Fibroblast of pulmonary artery (primary cell): ENCODE measurements around the gene SIGLEC5.

Source experiments
- DNase-seq: peaks from one replicate; pipeline ENCODE4 v3.0.0-alpha.2; 2010; ENCODE audit warnings: low read depth
- H3K4me3 ChIP-seq: replicated peaks from 2 replicates; pipeline ENCODE4 v1.5.1; 2011; ENCODE audit warnings: low read depth, mild to moderate bottlenecking, control low read depth, low read length, moderate library complexity
- CTCF ChIP-seq: IDR thresholded peaks from 2 replicates; pipeline ENCODE4 v1.5.1; 2011; ENCODE audit warnings: mild to moderate bottlenecking, control low read depth, low read length, inconsistent platforms; ENCODE audit errors: missing control alignments

The SIGLEC5 gene

GRCh38 chr19:51627491-51628138 lies 2.6 kb downstream of the SIGLEC5 start:
- H3K4me3 ChIP-seq = no peak overlapping the region
- DNase-seq = no peak
- TF ChIP-seq CTCF = no peak

- no peak for DNase-seq
- no peak for TF ChIP-seq CTCF
- no peak overlapping the region for H3K4me3 ChIP-seq
These were observed 3.5 kb downstream of the SIGLEC5 start for GRCh38 chr19:51626675-51627074.

GRCh38 chr19:51621178-51621577 lies 9.0 kb downstream of the SIGLEC5 start:
- TF ChIP-seq CTCF = no peak
- no peak overlapping the region for H3K4me3 ChIP-seq
- no peak for DNase-seq

- TF ChIP-seq CTCF = no peak
- DNase-seq = no peak
- no peak overlapping the region for H3K4me3 ChIP-seq
These were observed 14.2 kb downstream of the SIGLEC5 start for GRCh38 chr19:51615991-51616390.

- no peak overlapping the region for H3K4me3 ChIP-seq
- TF ChIP-seq CTCF = no peak
- no peak for DNase-seq
These were observed 15.4 kb downstream of the SIGLEC5 start for GRCh38 chr19:51614789-51615188.

- no peak for TF ChIP-seq CTCF
- DNase-seq = no peak
These were observed 19.6 kb downstream of the SIGLEC5 start for GRCh38 chr19:51610576-51610975.

GRCh38 chr19:51607920-51608562 lies 22.2 kb downstream of the SIGLEC5 start:
- DNase-seq = peak; percentile 85
- TF ChIP-seq CTCF = peak; percentile 87

More at GRCh38 chr19:51610576-51610975, 19.6 kb downstream of the SIGLEC5 start:
- no peak overlapping the region for H3K4me3 ChIP-seq

More at GRCh38 chr19:51607920-51608562, 22.2 kb downstream of the SIGLEC5 start:
- no peak overlapping the region for H3K4me3 ChIP-seq
